Measurements from ENCODE around the gene KLHL24.
"Not testable (repeated sequence)": the region's sequence is repeated elsewhere in the genome, so short reads cannot be mapped to it uniquely, and the experiment has no call there.

The KLHL24 gene

DNA sequence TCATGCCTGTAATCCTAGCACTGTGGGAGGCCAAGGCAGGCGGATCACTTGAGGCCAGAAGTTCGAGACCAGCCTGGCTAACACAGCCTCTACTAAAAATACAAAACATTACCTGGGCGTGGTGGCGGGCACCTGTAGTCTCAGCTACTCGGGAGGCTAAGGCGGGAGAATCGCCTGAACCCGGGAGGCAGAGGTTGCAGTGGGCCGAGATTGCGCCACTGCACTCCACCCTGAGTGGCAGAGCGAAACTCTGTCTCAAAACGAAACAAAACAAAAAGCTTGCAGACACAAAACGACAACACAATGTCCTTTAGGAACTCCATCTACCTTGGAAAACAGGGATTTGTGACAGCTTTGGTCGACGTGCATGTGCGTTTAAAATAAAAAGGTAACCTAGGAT, 716 bp upstream of the KLHL24 start:
- in situ Hi-C loops (cut with HindIII; ENCODE audit: low sequenced_read_pairs): no loop called here

DNA sequence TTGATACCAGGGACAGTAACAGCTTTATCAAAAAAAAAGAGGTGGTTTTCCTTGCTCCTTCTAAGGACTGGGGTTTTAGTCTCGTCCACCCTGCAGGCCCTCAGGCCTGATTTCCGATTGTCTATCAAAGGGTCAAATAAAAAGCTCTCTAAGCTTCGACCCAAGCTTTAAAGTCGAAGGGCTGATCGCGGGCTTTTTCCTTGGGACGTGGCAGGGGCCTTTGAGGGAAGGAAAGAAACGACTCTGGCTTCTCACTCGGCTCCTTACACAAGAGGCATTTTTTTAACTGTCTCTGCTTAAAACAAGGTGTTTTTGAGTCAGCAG, 354 bp upstream of the KLHL24 start:
- in situ Hi-C loops (cut with HindIII; ENCODE audit: low sequenced_read_pairs): no loop called here

DNA sequence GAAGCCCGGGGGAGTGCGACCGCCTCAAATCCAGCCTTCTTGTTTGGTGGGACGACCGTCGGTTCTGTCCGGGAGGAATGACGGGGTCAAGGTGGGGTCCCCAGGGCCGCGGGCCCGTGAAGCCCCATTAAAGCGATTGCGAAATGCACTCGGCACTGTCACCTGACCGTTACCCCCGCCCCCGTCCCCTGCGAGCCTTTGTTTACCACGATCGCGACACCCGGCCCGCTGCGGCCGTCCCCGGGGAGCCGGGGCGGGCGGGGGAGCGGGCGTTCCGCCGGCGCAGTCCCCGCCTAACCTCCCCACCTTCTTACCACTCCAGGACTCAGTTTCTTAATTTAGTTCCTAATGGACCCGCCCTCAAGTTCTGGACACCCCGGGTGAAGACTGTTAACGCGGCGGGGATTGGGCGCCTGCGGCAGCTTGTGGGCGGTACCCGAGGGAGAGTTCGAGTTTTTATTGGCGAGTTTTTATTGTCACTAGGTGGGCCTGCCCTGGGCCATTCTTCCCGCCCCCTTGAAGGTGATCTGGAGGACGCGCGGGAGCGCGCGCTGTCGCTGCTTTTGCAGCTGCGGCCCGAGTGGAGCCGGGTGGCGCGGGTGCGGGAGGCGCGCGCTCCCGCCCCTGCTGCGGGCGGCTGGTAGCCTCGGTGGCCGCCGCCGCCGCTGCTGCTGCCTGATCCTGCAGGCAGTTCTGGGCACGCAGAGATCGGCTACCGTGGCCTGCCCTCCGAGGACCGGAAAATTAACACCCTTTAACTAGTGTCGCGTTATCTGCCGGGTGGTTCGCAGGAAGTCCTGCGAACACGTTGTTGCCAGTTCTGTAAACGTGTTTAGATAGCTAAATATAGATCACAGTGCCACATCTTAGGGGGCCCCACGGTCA, 1.0 kb downstream of the KLHL24 start:
- in situ Hi-C loops (cut with HindIII; ENCODE audit: low sequenced_read_pairs): no loop called here

DNA sequence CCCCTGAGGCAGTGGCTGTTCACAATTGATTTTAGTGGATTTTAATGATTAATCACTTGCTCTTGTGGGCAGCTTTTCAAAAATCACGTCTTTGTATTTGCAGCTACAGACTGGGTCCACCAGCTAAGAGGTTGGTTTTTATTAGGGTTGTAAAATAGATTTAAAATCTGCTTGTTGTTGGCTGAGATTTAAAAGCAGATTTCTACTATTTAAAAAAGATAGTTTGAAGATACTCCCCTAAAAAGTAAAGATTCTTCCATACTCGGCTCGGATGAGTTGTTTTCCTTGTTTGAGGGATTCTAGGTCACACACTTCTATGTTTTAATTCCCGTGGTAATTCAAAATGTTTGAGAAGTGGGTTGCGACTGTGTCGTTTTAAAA, 1.7 kb downstream of the KLHL24 start:
- in situ Hi-C loops (cut with HindIII; ENCODE audit: low sequenced_read_pairs): no loop called here

DNA sequence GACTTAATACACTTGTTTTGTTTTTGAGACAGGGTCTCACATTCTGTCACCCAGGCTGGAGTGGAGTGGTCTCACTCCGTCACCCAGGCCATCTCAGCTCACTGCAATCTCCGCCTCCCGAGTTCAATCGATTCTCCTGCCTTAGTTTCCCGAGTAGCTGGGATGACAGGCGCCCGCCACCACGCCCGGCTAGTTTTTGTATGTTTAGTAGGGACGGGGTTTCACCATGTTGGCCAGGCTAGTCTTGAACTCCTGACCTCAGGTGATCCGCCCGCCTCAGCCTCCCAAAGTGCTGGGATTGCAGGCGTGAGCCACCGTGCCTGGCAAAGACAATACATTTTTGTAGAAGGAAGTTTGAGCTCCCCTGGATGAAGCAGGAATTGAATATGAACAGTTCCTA, 2.2 kb downstream of the KLHL24 start:
- in situ Hi-C loops (cut with HindIII; ENCODE audit: low sequenced_read_pairs): not testable (repeated sequence)

DNA sequence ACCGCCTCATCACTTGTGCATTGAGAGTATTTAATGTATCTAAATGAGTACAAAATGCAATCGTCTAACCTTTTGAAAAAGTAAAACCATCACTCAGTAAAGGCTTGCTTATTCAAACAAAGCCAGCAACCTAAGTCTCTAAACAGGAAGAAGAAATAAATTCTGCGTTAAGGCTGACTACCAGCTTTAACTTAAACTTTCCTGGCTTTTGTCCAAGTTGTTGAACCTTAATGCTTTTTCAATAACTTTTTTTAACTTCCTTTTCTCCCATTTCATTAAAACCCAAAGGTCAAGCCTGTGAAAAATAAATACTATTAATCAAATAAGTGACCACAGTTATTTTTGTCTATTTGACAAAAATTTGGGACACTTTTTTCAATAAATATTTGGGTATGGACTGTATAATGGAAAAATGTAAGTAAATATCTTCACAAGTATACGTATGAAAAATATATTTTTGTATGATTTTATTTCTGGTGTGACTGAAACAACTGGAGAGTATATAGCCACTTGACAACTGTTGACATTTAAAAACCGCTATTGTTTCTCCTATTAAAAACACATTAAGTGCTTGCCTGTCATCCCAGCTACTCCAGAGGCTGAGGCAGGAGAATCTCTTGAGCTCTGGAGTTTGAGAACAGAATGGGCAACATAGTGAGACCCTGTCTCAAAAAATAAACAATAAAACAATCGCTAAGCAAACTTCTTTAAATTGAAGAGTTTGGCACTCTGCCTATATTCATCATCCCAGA, 2.9 kb downstream of the KLHL24 start:
- in situ Hi-C loops (cut with HindIII; ENCODE audit: low sequenced_read_pairs): no loop called here

DNA sequence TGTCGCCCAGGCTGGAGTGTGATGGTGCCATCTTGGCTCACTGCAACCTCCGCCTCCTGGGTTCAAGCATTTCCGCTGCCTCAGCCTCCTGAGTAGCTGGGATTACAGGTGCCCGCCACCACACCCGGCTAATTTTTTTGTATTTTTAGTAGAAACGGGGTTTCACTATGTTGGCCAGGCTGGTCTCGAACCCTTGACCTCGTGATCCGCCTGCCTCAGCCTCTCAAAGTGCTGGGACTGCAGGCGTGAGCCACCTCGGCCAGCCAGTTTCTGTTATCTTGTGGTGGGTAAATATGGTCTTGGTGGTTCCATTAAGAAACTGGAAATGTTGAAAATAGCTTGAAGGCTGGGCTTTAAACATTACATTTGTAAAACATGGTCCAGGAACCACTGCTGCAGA, 5.2 kb downstream of the KLHL24 start:
- in situ Hi-C loops (cut with HindIII; ENCODE audit: low sequenced_read_pairs): loop anchor here (5.0 to 10.0 kb wide), 2 partner anchors 56 to 72 kb away; no protein-coding TSS in a partner anchor

DNA sequence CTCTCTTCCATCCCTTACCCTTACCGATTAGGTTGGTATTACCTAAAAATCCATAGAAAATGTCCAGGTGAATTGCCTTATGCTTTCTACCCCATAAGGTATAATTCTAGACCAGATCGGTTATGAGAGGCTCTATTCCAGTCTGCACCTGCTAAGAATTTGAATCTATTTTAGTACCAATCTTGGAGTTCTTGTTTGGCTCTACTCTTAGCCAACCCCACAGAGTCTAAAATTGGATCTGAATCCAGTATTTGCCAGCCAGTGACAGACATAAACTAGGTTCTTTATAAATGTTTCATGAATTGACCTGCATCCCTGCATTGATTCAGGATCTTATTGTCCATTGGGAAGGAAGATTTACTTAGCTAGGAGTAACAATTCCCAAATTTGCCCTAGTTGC, 6.5 kb downstream of the KLHL24 start:
- in situ Hi-C loops (cut with HindIII; ENCODE audit: low sequenced_read_pairs): loop anchor here (5.0 to 10.0 kb wide), 2 partner anchors 57 to 70 kb away; no protein-coding TSS in a partner anchor

DNA sequence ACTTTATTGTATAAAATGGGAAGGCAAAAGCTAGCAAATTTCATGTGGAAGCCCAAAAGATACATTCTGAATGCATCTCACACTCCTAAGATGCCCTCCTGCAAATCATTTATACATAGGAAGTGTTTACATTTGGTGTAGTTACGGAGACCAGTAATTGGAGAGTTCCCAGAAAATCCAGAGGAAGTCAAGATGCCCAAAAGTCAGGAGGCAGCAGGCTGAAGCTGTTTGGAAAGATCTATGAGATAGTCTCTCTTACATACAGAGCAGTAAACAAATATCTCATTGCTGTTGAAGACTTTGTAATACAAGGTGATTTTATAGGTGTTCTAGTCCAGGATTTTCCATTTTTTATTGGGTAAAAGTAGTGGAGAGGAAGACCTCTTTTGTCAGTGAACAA, 8.8 kb downstream of the KLHL24 start:
- in situ Hi-C loops (cut with HindIII; ENCODE audit: low sequenced_read_pairs): loop anchor here (5.0 to 10.0 kb wide), 2 partner anchors 59 to 68 kb away; no protein-coding TSS in a partner anchor

DNA sequence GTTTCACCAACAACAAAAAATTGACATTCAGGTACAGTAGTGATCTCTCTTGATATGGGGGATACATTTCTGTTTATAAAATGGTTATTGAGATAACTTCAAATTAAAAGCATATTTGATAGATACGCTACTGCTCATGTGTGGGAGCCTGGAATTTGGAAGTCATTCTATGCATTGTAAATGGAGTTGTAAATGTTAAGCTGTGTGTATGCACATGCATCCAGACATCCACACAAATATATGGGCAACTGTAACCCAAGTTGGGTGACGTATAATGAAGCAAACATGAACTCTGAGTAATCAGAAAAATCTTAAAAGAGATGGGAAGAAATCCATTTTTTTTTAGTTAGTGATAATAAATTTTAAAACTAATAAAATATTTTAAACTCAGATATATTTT, 9.8 kb downstream of the KLHL24 start:
- in situ Hi-C loops (cut with HindIII; ENCODE audit: low sequenced_read_pairs): loop anchor here (10.0 kb wide), 1 partner anchor 60 kb away; no protein-coding TSS in a partner anchor

DNA sequence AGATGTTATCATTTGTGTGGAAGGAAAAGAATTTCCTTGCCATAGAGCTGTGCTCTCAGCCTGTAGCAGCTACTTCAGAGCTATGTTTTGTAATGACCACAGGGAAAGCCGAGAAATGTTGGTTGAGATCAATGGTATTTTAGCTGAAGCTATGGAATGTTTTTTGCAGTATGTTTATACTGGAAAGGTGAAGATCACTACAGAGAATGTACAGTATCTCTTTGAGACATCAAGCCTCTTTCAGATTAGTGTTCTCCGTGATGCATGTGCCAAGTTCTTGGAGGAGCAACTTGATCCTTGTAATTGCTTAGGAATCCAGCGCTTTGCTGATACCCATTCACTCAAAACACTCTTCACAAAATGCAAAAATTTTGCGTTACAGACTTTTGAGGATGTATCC, 15.1 kb downstream of the KLHL24 start:
- in situ Hi-C loops (cut with HindIII; ENCODE audit: low sequenced_read_pairs): no loop called here

DNA sequence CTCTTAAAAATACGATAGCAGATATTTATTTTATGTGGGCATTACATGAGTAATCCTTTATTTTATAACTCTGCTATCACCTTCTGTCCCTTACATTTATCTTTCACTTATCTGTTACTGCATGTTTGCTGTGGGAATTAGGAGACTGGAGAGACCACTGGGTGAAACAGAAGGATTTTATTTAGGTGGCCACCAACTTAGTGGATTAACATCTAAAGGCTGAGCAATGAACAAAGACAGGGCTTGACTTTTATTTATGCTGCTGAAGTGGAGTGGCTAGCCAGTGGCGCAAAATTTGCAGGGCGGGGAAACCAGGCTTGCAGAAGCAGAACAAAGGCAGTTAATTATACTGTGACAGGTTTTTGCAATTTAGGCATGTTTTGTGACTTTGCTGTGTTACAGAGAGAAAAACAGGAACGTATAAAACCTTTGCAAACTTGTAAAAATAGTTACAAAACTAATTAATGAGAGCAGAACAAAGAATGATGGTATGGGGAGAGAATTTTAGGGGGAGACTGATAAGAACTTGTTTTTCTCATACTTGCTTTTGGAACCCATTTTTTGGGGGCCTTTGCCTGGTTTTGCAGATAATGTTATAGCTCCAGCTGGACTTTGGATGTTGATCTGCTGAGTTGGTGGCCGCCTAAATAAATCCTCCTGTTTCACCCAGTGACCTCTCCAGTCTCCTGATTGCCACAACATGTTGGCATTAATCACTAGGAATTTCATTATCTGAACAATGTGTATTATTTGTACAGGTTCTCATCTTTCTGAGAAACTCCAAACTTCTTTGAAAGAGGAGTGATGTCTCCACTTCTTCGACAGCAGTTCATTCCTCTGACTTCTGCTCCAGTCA, 18.0 kb downstream of the KLHL24 start:
- in situ Hi-C loops (cut with HindIII; ENCODE audit: low sequenced_read_pairs): no loop called here

DNA sequence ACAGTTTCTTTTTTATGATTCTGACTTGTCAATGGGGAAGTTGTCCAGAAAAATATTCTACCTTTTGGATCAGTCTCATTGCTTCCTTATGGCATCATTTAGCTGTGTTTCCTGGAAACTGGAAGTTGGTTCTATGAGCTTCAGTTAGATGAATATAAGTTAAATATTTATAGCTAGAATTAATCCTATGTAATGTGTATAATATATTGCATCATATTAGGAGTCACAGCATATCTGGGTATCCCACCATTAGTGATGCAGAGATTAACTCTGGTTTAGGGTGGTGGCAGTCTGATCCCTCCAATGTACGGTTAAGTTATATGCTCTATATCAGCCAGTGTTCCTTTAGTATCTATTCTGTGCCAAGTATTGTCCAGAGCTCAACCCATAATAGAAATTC, 19.3 kb downstream of the KLHL24 start:
- in situ Hi-C loops (cut with HindIII; ENCODE audit: low sequenced_read_pairs): no loop called here

DNA sequence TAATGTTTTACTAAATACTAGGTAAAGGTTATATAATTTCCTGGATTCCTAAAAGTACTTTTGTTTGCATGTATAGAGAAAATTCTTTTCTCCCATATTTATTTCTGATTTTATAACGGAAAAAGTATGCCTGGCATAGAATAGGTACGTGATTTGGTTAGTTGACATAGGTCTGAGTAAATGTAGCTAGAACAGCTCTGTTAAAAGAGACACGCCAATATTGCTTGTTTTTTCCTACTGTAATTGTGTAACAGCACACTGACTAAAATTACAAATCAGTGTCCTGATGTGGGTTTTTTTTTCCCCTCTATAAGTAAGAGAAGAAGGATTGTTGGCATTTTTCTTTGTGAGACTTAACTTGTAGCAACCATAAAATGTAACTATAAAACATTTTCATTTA, 26.7 kb downstream of the KLHL24 start:
- in situ Hi-C loops (cut with HindIII; ENCODE audit: low sequenced_read_pairs): no loop called here

DNA sequence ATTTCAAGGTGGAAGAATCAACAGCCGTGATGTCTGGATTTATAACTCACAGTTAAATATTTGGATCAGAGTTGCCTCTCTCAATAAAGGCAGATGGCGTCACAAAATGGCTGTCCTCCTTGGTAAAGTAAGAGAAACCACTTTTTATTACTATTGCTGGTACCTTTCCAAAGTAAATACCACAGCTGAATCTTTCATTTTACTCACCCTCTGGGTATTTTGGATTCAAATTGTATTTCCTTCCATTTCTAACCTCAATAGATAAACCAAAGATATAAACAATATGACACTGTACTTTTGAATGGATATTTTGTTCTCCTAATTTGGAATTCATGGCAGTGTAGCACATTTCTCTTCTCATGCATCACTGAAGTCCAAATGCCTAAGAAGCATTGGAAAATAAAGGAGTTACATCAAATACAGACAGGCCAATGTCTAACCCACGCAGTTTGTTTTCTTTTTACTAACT, 29.5 kb downstream of the KLHL24 start:
- in situ Hi-C loops (cut with HindIII; ENCODE audit: low sequenced_read_pairs): no loop called here

DNA sequence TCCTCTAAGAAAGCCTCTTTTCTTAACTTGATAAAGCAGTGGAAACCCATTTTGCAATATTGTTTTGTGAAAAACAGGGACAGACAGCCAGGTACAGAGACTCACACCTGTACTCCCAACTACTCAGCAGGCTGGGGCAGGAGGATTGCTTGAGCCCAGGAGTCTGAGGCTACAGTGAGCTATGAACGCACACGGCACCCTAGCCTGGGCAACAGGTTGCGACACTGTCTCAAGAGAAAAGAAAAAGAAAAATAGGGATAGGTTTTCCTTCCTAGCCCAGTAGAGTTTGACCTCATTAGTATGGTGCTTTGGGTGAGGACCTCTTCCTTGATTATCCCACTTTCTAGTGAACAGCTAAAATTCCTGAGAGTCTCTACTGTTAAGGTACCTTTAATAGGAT, 44.6 kb downstream of the KLHL24 start:
- in situ Hi-C loops (cut with HindIII; ENCODE audit: low sequenced_read_pairs): no loop called here

DNA sequence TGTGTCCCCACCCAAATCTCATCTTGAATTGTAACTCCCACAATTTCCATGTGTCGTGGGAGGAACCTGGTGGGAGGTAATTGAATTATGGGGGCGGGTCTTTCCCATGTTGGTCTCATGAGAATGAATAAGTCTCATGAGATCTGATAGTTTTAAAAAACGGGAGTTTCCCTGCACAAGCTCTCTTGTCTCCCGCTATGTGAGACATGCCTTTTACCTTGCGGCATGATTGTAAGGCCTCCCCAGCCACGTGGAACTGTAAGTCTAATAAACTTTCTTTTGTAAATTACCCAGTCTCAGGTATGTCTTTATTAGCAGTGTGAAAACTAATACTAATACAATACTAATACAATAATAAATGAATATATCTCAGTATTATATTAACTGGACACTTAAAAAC, 52.3 kb downstream of the KLHL24 start:
- in situ Hi-C loops (cut with HindIII; ENCODE audit: low sequenced_read_pairs): no loop called here

DNA sequence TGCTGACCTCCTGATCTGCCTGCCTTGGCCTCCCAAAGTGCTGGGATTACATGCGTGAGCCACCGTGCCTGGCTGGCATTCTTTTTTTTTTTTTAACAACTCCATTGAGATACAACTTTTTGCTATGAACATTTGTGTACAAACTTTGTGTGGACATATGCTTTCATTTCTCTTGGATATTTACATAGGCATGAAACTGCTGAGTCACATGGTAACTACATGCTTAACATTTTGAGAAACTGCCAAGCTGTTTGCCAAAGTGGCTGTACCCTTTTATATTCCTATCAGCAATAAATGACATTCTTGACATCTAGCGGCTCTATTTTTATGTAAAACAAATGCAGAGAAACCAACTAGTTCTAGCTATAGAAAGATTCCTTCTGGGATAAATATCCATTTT, 53.5 kb downstream of the KLHL24 start:
- in situ Hi-C loops (cut with HindIII; ENCODE audit: low sequenced_read_pairs): no loop called here

DNA sequence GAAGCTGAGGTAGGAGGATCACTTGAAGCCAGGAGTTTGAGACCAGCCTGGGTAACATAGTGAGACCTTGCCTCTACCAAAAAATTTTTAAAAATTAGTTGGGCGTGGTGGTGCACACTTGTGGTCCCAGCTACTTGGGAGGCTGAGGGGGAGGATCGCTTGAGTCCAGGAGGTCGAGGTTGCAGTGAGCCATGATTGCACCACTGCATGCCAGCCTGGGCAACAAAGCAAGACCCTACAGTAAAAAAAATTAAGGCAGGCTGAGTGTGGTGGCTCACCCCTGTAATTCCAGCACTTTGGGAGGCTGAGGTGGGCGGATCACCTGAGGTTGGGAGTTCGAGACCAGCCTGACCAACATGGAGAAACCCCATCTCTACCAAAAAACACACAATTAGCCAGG, 54.2 kb downstream of the KLHL24 start:
- in situ Hi-C loops (cut with HindIII; ENCODE audit: low sequenced_read_pairs): not testable (repeated sequence)

DNA sequence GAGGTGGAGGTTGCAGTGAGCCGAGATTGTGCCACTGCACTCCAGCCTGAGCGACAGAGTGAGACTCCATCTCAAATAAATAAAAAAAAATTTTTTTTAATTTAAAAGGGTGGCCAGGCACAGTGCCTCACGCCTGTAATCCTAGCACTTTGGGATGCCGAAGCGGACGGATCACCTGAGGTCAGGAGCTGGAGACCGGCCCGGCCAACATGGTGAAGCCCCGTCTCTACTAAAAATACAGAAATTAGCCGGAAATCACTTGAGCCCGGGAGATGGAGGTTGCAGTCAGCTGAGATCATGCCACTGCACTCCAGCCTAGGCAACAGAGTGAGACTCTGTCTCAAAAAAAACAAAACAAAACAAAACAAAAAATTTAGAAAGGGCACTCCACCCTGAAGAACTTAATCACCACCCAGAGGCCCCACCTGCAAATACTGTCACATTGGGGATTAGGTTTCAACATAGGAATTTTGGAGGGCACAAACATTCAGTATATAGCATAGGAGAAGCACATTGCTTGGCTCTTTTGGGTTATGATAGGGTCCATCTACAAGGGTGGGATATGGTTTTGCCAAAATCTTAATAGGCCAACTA, 55.1 kb downstream of the KLHL24 start:
- in situ Hi-C loops (cut with HindIII; ENCODE audit: low sequenced_read_pairs): no loop called here

DNA sequence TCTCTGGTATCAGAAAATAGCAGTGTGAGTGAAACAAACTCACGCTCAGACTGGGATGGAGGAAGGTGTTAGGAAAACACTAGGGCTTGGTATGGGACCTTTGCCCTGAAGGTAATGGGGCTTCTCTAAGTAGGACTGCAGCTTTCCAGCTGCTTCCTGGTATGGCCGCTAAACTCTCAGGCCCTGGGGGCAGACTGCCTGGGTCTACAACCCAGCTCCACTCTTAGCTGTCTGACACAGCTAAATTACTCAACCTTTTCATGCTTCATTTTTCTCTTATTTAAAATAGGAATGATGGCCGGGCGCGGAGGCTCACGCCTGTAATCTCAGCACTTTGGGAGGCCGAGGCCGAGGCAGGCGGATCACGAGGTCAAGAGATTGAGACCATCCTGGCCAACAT, 57.0 kb downstream of the KLHL24 start:
- in situ Hi-C loops (cut with HindIII; ENCODE audit: low sequenced_read_pairs): no loop called here

Data from endothelial cell of hepatic sinusoid (primary cell).